NCI-H510A treated with DMSO at 0.1 percent for 48 hours (cell line): ENCODE data around the gene UBE2Q2.
"Not testable (repeated sequence)": the region's sequence is repeated elsewhere in the genome, so short reads cannot be mapped to it uniquely, and the experiment has no call there.

Experiments used
- DNase-seq: peaks from one replicate; lab custom pipeline; 2025; lab: John Stamatoyannopoulos, UW

The UBE2Q2 gene

GRCh38 chr15:75864213-75865059, 21.2 kb downstream of the UBE2Q2 start:
- DNase-seq, result no peak

DNA sequence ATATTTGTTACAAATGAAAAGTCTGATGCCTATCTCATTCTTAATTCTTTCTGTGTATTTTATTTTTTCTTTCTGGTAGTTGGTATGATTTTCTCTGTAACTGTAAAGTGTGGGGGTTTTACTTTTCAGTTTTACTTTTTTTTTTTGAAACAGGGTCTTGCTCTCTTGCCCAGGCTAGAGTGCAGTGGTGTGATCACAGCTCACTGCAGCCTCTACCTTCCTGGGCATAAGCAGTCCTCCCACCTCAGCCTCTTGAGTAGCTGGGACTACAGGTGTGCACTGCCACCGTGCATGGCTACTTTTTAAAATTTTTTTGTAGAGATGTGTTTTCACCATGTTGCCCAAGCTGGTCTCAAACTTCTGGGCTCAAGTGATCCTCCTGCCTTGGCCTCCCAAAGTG, 22.8 kb downstream of the UBE2Q2 start:
- not testable (repeated sequence) for DNase-seq

DNA sequence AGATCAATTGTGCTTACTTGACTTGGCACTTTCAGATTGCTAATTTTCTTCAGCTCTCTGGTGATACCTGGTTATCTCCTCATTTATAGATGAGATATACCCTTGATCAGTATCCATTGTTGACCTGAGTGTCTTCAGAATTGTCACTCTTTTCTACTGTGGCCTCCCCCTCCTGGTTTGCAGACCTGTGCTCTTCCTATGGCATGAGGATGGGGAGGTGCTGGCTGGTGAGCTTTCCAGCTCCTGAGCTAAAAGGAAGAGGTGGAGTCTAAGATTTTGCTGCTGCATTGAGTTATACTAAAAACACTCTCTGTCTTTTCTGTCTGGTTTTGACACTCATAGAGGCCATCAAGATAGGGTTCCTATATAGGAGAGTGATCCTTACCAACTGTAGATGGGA, 23.7 kb downstream of the UBE2Q2 start:
- DNase-seq, result no peak

DNA sequence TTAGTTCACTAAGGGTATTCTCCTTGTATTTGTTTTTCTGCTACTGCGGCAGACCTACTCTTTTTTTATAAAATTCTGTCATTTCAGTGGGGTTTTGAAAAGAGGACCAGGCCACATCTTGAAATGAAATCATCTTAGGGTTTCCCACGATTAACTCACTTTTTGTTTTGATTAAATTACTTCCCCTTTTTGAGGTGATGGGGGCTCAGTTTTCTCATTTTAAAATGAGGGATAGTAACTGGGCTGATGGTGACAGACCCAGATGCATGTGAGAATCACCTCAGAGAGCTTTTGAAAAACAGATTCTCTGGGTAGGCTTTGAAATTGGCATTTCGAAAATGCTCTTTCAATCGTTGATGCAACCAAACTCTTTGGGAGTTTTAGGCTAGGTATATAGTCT, 24.2 kb downstream of the UBE2Q2 start:
- DNase-seq, result no peak

DNA sequence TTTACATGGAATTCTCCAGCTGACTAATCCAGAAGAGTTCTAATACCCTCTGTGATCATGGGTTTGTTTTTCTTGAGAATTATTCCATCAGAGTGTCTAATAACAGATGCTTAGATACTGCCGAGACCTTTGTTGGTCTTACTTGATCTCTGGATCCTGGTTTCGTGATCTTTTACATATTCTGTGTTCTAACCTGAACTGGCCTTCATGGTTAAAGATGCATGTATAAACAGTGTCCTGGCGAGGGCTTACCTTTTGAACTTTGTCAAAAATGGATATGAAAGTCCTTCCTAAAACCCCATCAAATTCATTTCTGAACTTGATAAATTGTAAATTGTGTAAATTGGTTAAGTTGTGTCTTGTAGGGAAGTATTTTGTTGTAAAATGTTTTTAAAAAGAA, 24.8 kb downstream of the UBE2Q2 start:
- no peak for DNase-seq

- no peak for DNase-seq
Observed at GRCh38 chr15:75869446-75869845, 26.2 kb downstream of the UBE2Q2 start.

DNA sequence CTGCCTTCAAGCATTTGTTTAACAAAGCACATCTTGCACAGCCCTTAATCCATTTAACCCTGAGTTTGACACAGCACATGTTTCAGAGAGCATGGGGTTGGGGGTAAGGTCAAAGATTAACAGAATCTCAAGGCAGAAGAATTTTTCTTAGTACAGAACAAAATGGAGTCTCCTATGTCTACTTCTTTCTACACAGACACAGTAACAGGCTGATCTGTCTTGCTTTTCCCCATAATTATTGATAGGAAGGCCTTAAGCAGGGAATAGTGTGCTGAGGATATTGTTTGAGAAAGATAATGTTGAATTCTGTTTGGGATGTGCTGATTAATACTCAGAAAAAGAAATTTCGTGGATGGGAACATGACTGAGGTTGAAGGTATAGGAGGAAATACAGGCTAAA, 28.3 kb downstream of the UBE2Q2 start:
- DNase-seq, result not testable (repeated sequence)

- no peak for DNase-seq
Observed at GRCh38 chr15:75872403-75872990, 29.2 kb downstream of the UBE2Q2 start.

DNA sequence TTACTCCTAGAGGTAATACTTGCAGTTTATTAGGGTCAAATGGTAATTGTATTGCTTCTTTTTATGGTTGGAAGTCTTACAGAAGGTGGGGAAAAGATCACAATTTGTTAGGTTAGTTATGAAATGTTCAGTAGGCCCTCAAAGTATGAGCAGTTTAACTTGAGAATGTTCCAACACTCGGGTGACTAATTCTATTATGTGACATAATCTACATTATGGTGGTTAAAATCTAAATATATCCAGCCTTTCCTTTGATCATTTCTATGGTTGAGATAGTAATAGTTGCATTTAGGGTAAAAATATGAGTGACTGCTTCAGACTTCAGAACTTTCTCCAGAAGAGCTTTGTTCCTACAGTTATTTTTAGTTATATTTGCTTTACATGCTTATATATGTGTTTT, 40.8 kb downstream of the UBE2Q2 start:
- no peak for DNase-seq

DNA sequence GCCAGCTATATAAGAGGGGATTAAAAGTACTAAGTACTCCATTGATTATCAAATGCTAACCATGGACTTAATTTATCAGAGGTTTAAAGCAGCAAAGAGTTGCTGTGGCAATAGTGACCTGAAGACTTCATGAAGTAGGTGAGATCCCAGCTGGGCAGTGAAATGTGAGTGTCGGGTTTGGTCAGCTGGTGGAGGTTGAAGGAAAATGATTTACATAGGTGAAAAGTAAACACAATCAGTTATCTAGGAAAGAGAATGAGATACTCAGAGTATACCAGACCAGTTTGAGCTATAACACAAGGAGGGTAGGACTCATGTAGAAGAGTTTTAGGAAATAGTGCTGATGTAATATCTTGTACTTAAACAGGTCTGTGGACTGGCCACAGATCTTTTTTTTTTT, 43.9 kb downstream of the UBE2Q2 start:
- DNase-seq, result peak; percentile 59

DNA sequence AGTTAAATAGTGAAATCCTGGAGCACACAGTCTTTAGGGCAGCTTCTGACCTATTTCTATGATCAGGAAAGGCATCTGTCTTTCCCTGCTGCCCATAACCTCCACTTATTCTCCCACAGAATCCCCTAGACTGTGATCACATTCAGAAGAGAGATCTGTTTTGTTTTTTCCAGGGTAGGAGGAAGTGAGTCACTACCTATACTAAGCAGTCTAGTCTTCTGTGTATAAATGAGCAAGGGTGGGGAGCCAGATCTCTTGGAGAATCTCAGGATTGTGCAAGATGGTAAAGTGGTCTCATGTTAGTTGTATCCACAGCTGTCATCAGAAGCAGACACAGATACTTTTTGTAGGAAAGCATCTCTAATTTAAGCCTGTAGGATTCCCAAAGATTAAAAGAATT, 48.6 kb downstream of the UBE2Q2 start:
- no peak for DNase-seq

DNA sequence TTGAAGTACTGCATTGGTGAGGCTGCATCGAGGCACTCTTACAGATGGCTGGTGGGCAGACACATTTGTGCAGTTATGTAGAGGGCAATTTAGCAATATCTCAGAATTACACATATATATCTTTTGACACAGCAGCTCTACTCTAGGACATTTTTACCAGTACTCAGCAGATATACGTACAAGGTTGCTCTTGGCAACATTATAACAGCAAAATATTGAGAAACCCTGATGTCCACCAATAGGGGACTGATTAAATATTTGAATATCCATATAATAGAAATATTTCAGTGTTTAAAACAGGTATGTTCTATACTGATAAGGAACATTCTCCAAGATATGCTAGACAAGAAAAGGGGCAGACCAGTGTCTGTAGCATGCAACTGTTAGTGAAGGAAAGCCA, 52.5 kb downstream of the UBE2Q2 start:
- no peak for DNase-seq

DNA sequence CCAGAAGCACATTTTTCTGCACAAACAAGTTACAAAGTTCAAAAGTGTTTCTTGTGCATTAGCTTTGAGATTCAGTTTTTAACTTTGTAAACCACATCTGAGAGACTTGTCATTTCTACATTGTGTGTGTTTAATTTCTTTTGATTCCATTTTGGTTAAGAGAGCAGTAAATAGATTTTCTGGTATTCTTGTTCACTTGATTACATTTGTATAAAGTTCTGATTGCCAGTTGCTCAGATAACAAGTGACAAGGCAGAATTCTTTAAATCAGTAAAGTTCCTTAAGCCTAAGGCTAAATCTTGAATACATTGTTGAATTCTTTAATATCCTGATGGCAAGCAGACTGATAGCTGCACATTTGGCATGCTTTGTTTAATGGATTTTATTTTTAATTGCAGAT, 57.3 kb downstream of the UBE2Q2 start:
- DNase-seq, result no peak

DNA sequence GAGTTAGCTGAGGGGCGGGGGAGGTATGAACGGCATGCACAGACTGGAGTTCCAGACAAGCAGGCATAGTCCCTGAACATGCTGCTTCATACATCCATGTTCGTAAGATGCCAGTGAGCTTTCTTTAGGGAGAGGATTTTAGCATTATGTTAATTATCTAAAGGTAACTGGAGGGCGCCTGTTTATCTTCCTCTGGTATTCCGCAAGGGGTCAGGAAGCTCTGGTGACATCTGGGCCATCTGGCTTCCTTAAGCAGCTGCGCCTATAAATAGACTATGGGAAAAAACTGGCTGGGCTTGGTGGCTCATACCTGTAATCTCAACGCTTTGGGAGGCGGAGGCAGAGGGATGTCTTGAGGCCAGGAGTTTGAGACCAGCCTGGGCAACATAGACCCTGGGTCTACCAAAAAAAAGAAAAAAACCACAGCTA, 58.9 kb downstream of the UBE2Q2 start:
- peak; percentile 30 for DNase-seq

- peak; percentile 68 for DNase-seq
Observed at GRCh38 chr15:75903331-75904239, 60.3 kb downstream of the UBE2Q2 start, which contains the start of gene FBXO22. Gene FBXO22 (plus strand): TSS chr15:75903878. CDS start chr15:75903964, 86 bp downstream.

DNA sequence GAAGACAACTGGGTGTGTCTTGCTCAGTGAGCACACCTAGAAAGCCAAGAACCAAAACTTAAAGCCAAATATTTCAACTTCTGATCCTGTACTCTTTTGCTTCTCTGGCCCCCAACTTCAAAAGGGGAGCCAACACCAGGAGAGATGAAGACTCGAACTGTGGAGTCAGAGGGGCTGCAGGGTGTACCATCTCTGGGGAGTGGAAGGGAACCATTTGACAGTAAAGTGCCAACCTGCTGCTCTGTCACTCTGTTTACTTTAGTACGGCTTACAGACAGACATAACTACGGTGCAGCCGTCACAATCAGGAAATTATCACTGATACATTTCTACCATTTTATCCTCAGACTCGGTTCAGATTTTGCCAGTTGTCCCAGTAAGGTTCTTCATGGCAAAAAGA, 62.0 kb downstream of the UBE2Q2 start:
- no peak for DNase-seq

GRCh38 chr15:75910355-75910754, 67.1 kb downstream of the UBE2Q2 start:
- DNase-seq, result not testable (repeated sequence)

DNA sequence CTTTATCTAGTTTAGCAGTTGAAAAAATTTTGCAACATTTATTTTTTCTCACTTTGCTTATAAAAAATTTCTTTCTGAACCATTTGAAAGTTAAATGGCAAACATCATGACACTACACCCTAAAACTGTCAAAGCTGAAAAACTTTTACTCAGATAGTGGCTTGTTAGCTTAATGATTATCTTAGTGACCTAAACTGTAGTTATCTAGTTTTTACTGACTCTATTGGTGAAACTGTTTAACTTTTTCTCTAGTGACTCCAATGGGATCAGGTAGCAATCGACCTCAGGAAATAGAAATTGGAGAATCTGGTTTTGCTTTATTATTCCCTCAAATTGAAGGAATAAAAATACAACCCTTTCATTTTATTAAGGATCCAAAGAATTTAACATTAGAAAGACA, 73.7 kb downstream of the UBE2Q2 start:
- DNase-seq, result no peak

- DNase-seq, result no peak
Observed at GRCh38 chr15:75918135-75918534, 74.9 kb downstream of the UBE2Q2 start.

DNA sequence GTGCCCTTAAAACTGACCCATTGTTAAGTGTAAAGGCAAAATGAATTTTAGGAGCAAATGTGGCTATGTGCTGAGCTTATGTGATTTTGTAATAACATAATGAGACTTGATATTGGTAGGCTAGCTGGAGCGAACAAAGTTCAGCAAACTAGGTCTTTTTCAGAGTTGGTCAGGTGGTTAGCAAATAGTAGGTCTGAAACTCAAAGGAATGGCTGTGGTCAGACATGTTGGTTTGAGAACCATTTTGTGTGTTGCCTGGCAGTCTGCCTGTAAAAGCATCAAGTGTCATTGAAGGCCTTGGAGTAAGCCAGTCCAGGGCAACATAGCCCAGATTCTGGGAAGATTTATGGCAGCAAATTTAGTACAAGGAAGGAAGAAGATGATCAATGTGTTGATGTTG, 76.8 kb downstream of the UBE2Q2 start:
- DNase-seq, result no peak

GRCh38 chr15:75921732-75922703, 78.8 kb downstream of the UBE2Q2 start:
- no peak for DNase-seq
